ENCODE results near the gene CBX6.
"Not testable (repeated sequence)": the region's sequence is repeated elsewhere in the genome, so short reads cannot be mapped to it uniquely, and the experiment has no call there.

DNA sequence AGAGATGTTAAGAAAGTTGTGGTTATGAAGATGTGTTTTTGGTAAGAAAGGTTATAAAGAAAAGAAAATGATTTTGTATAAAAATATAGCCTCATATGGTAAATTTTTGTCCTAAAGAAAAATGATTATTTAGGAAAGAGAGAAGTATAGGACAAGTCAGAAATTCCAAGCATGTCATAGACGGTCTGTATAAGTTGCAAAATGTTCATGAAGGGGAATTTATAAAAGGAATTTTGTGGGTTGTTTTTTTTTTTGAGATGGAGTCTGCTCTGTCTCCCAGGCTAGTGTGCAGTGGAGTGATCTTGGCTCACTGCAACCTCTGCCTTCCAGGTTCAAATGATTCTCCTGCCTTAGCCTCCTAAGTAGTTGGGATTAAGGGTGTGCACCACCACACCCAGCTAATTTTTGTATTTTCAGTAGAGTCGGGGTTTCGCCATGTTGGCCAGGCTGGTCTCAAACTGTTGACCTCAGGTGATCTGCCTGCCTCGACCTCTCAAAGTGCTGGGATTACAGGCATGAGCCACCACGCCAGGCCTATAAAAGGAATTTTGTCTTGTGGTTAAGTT is 32.1 kb upstream of the CBX6 start:
- TF ChIP-seq ZNF70, RARB (CRISPR knock-in tag; IDR thresholded peaks at IDR 0.05): not testable (repeated sequence)
- TF ChIP-seq, protein P1, sequence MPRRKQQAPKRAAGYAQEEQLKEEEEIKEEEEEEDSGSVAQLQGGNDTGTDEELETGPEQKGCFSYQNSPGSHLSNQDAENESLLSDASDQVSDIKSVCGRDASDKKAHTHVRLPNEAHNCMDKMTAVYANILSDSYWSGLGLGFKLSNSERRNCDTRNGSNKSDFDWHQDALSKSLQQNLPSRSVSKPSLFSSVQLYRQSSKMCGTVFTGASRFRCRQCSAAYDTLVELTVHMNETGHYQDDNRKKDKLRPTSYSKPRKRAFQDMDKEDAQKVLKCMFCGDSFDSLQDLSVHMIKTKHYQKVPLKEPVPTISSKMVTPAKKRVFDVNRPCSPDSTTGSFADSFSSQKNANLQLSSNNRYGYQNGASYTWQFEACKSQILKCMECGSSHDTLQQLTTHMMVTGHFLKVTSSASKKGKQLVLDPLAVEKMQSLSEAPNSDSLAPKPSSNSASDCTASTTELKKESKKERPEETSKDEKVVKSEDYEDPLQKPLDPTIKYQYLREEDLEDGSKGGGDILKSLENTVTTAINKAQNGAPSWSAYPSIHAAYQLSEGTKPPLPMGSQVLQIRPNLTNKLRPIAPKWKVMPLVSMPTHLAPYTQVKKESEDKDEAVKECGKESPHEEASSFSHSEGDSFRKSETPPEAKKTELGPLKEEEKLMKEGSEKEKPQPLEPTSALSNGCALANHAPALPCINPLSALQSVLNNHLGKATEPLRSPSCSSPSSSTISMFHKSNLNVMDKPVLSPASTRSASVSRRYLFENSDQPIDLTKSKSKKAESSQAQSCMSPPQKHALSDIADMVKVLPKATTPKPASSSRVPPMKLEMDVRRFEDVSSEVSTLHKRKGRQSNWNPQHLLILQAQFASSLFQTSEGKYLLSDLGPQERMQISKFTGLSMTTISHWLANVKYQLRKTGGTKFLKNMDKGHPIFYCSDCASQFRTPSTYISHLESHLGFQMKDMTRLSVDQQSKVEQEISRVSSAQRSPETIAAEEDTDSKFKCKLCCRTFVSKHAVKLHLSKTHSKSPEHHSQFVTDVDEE (CRISPR knock-in tag; IDR thresholded peaks at IDR 0.05) = not testable (repeated sequence)
- TF ChIP-seq, protein P2, sequence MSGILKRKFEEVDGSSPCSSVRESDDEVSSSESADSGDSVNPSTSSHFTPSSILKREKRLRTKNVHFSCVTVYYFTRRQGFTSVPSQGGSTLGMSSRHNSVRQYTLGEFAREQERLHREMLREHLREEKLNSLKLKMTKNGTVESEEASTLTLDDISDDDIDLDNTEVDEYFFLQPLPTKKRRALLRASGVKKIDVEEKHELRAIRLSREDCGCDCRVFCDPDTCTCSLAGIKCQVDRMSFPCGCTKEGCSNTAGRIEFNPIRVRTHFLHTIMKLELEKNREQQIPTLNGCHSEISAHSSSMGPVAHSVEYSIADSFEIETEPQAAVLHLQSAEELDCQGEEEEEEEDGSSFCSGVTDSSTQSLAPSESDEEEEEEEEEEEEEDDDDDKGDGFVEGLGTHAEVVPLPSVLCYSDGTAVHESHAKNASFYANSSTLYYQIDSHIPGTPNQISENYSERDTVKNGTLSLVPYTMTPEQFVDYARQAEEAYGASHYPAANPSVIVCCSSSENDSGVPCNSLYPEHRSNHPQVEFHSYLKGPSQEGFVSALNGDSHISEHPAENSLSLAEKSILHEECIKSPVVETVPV (CRISPR knock-in tag; IDR thresholded peaks at IDR 0.05) = not testable (repeated sequence)
